GM12878 (cell line): ENCODE data around the gene ZNF19. TPM values are rescaled to one million over a fixed set of nuclear protein-coding genes. Genes with fewer than 3 reads are reported as not detected.

Experiments used
- MEF2B ChIP-seq: fragments of 450-650 bp; IDR thresholded peaks from 2 replicates; pipeline ENCODE4 v1.6.1; 2018; ENCODE audit warnings: mild to moderate bottlenecking, moderate library complexity; ENCODE audit not compliant: partially characterized antibody, poor library complexity, severe bottlenecking
- SMAD1 ChIP-seq: fragments of 450-650 bp; IDR thresholded peaks from 2 replicates; pipeline ENCODE4 v1.6.1; 2018; ENCODE audit warnings: mild to moderate bottlenecking, low read depth; ENCODE audit not compliant: partially characterized antibody
- SMC3 ChIP-seq: IDR thresholded peaks from 2 replicates; pipeline ENCODE4 v1.6.1; 2011; ENCODE audit warnings: low read length, improper control_type of control experiment, borderline replicate concordance
- STAT3 ChIP-seq: IDR thresholded peaks from 2 replicates; pipeline ENCODE4 v1.6.1; 2011; ENCODE audit warnings: low read depth, low read length, improper control_type of control experiment
- TCF12 ChIP-seq: IDR thresholded peaks from 2 replicates; pipeline ENCODE4 v1.6.1; 2011; ENCODE audit warnings: low read depth, mild to moderate bottlenecking, low read length
- TCF7 ChIP-seq: IDR thresholded peaks from 2 replicates; pipeline ENCODE4 v1.6.1; 2014; ENCODE audit warnings: antibody characterized with exemption, borderline replicate concordance
- ZNF24 ChIP-seq: fragments of 450-650 bp; IDR thresholded peaks from 2 replicates; pipeline ENCODE4 v1.6.1; 2017; ENCODE audit warnings: antibody characterized with exemption, mild to moderate bottlenecking
- polyA plus RNA-seq, 11 experiments: library from polyadenylated mRNA; depleted of rRNA in 4 of 11; unstranded in 6 of 11; stranded (reverse) in 5 of 11; fragments of >200 nt; fragmentation: Nextera tagmentation in 4 of 11; fragmentation: Illumina TruSeq in 1 of 11; extraction: Ambion mirVana in 4 of 11; extraction: Trizol in 1 of 11; gene quantifications; 1 replicate in 1 of 11; 2 replicates in 10 of 11; pipeline versions ENCODE4 v1.2.1 to v1.2.3, GENCODE V29; 2011 to 2016; ENCODE audit warnings: inconsistent platforms in 2 of 11, missing spikeins in 2 of 11, low read depth in 1 of 11
- total RNA-seq, 4 experiments: library from RNA; depleted of rRNA in 3 of 4; stranded (reverse); fragments of >200 nt in 3 of 4; fragmentation: Illumina TruSeq in 1 of 4; extraction: Trizol in 1 of 4; gene quantifications; 2 replicates each; pipeline versions ENCODE4 v1.2.1 to v1.2.3, GENCODE V29; 2013 to 2021
- TF ChIP-seq, protein P1 (sequence below): fragments of 450-650 bp; IDR thresholded peaks from 2 replicates; pipeline ENCODE4 v1.6.1; 2016; ENCODE audit warnings: mild to moderate bottlenecking, moderate library complexity, borderline replicate concordance
- TF ChIP-seq, protein P2 (sequence below): fragments of 450-650 bp; IDR thresholded peaks from 2 replicates; pipeline ENCODE4 v1.6.1; 2016; ENCODE audit warnings: mild to moderate bottlenecking

The ZNF19 gene
- total and polyA plus RNA-seq, 10 of the 15 experiments (the other 5 are each of a cell fraction or from before 2014, with no cell fraction given) = 1.0 to 3.3 (median 2.0) TPM

DNA sequence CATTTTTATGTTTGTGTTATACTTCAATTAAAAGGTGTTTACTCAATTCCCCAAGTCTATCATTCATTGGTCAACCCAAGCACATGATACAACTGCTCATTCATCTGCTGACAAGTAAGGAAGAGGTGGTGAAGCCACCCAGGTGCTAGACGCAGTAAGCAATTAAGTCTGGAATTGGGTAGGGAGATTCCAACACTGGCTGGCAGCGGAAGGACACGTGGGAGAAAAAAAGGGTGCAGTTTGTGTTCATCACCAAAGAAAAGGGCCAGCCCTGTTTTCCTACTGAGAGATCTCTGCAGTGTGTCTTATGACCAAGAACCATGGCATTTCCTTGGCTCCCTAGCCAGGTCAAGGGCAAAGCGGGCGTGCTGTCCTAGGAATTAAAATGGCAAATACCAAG is 15.2 kb downstream of the ZNF19 start (continued):
- TF ChIP-seq, protein P1, sequence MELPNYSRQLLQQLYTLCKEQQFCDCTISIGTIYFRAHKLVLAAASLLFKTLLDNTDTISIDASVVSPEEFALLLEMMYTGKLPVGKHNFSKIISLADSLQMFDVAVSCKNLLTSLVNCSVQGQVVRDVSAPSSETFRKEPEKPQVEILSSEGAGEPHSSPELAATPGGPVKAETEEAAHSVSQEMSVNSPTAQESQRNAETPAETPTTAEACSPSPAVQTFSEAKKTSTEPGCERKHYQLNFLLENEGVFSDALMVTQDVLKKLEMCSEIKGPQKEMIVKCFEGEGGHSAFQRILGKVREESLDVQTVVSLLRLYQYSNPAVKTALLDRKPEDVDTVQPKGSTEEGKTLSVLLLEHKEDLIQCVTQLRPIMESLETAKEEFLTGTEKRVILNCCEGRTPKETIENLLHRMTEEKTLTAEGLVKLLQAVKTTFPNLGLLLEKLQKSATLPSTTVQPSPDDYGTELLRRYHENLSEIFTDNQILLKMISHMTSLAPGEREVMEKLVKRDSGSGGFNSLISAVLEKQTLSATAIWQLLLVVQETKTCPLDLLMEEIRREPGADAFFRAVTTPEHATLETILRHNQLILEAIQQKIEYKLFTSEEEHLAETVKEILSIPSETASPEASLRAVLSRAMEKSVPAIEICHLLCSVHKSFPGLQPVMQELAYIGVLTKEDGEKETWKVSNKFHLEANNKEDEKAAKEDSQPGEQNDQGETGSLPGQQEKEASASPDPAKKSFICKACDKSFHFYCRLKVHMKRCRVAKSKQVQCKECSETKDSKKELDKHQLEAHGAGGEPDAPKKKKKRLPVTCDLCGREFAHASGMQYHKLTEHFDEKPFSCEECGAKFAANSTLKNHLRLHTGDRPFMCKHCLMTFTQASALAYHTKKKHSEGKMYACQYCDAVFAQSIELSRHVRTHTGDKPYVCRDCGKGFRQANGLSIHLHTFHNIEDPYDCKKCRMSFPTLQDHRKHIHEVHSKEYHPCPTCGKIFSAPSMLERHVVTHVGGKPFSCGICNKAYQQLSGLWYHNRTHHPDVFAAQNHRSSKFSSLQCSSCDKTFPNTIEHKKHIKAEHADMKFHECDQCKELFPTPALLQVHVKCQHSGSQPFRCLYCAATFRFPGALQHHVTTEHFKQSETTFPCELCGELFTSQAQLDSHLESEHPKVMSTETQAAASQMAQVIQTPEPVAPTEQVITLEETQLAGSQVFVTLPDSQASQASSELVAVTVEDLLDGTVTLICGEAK = no peak
- TF ChIP-seq TCF12 (no peak), TCF7 (no peak), SMC3 (no peak), MEF2B (no peak), ZNF24 (no peak), SMAD1 (no peak), STAT3 (no peak)
- TF ChIP-seq, protein P2, sequence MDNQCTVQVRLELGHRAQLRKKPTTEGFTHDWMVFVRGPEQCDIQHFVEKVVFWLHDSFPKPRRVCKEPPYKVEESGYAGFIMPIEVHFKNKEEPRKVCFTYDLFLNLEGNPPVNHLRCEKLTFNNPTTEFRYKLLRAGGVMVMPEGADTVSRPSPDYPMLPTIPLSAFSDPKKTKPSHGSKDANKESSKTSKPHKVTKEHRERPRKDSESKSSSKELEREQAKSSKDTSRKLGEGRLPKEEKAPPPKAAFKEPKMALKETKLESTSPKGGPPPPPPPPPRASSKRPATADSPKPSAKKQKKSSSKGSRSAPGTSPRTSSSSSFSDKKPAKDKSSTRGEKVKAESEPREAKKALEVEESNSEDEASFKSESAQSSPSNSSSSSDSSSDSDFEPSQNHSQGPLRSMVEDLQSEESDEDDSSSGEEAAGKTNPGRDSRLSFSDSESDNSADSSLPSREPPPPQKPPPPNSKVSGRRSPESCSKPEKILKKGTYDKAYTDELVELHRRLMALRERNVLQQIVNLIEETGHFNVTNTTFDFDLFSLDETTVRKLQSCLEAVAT = no peak
